NOMO-1 treated with DMSO at 0.1 percent for 48 hours (cell line): ENCODE measurements around the gene PKP3.
"Not testable (repeated sequence)": the region's sequence is repeated elsewhere in the genome, so short reads cannot be mapped to it uniquely, and the experiment has no call there.

Source experiments
- DNase-seq: peaks from one replicate; lab custom pipeline; 2025; ENCODE audit not compliant: unreplicated experiment; lab: John Stamatoyannopoulos, UW

The PKP3 gene

DNA sequence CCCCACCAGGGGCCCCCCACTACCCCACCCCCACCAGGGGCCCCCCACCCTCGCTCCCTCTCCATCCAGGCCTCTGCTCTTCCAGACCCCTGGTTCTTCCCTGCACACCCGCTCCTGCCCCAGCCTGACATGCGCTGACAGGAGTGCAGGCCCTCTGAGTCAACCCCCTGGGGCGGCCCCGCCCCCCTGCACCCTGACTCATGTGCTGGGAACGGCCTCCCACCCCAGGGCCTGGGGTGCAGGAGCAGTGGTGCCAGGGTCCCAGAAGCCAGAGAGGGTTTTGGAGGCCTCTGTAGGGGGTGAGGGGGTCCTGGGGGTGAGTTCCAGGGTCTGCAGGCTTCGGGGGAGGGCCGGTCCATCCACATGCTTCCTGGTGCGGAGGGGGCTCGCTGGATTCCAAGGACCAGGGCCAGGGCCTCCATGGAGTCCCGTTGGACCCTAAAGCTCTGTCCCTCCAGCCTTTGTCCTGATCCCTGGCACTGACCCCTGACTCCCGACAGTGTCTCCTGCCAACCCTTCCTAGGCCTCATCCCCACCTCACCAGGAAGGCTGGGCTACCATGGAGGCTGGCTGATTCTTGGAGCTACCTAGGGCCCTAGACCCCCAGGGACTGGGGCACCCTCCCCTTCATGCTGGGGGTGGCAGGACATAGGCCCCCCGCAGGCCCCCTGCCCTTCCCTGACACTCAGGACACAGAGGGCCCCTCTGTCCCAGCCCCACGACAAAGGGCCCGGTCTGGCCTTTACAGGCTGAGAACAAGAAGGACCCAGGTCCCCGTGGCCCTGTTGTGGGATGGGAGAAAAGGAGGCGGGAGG lies 583 bp upstream of the PKP3 start:
- no peak for DNase-seq

GRCh38 chr11:394858-395655 lies 1.0 kb downstream of the PKP3 start:
- no peak for DNase-seq

DNA sequence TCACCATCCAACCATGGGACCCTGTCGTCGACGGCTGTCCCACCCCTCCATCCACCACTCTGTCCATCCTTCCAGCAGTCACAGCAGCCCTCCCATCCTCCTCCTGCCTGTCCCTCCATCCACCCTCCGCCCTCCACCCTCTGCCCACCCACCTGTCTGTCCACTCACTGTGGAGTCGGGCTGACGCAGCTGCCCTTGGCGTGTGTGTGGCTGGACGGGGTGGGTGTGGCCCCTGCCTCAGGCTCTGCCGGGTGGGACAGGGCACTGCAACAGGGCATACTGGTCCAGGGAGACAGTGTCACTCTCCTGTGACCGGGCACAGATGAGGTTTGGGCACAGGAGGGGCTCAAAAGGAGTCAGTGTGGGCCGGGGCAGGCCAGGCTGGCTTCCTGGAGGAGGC lies 1.9 kb downstream of the PKP3 start:
- DNase-seq = no peak

GRCh38 chr11:396511-396947 lies 2.5 kb downstream of the PKP3 start:
- peak; percentile 19 for DNase-seq

DNA sequence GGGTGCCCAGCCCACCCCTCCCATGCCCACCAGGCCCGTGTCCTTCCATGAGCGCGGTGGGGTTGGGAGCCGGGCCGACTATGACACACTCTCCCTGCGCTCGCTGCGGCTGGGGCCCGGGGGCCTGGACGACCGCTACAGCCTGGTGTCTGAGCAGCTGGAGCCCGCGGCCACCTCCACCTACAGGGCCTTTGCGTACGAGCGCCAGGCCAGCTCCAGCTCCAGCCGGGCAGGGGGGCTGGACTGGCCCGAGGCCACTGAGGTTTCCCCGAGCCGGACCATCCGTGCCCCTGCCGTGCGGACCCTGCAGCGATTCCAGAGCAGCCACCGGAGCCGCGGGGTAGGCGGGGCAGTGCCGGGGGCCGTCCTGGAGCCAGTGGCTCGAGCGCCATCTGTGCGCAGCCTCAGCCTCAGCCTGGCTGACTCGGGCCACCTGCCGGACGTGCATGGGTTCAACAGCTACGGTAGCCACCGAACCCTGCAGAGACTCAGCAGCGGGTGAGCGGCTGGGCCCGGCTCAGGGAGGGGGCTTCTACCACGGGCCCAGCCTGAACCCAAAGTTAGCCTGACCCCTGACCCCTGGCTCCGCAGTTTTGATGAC lies 3.0 kb downstream of the PKP3 start:
- peak; percentile 79 for DNase-seq

GRCh38 chr11:398826-399225 lies 4.8 kb downstream of the PKP3 start:
- DNase-seq = no peak

DNA sequence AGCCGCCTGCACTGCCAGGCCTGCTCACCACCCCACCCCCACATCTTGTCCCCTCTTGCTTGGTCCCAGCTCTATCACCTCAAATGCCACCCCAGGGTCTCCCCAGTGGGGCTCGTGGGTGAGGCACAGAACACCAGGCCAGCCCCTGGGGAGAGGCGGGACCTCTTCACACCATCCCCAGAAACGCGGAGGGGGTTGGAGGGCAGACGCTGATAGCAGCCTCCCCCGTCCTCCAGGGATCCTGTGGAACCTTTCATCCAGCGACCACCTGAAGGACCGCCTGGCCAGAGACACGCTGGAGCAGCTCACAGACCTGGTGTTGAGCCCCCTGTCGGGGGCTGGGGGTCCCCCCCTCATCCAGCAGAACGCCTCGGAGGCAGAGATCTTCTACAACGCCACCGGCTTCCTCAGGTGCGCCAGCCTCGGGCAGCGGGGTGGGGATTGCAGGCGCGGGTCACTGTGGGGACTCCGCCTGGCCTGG lies 5.8 kb downstream of the PKP3 start:
- no peak for DNase-seq

- no peak for DNase-seq
Observed at GRCh38 chr11:400241-400689, 6.3 kb downstream of the PKP3 start.

- not testable (repeated sequence) for DNase-seq
Observed at GRCh38 chr11:401196-401595, 7.2 kb downstream of the PKP3 start.

DNA sequence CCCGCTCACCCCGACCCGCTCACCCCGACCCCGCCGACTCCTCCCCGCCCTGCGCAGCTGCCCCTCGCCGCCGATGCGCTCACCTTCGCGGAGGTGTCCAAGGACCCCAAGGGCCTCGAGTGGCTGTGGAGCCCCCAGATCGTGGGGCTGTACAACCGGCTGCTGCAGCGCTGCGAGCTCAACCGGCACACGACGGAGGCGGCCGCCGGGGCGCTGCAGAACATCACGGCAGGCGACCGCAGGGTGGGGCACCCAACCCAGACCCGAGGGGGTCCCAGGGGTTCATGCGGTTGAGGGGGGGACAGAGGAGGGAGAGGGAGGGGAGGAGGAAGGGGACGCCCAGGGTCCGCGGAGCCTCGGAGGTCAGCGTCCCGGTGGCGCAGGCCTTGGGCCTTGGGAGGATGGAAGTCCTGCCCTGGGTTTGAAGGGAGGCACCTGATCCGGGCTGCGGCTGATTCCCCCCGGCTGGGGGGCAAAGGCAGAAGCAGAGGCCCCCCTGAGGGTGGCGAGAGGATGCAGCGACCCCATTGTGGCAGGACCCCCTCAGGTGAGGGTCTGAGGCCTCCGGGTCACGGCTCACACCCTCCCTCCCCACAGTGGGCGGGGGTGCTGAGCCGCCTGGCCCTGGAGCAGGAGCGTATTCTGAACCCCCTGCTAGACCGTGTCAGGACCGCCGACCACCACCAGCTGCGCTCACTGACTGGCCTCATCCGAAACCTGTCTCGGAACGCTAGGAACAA lies 9.2 kb downstream of the PKP3 start:
- DNase-seq = no peak

DNA sequence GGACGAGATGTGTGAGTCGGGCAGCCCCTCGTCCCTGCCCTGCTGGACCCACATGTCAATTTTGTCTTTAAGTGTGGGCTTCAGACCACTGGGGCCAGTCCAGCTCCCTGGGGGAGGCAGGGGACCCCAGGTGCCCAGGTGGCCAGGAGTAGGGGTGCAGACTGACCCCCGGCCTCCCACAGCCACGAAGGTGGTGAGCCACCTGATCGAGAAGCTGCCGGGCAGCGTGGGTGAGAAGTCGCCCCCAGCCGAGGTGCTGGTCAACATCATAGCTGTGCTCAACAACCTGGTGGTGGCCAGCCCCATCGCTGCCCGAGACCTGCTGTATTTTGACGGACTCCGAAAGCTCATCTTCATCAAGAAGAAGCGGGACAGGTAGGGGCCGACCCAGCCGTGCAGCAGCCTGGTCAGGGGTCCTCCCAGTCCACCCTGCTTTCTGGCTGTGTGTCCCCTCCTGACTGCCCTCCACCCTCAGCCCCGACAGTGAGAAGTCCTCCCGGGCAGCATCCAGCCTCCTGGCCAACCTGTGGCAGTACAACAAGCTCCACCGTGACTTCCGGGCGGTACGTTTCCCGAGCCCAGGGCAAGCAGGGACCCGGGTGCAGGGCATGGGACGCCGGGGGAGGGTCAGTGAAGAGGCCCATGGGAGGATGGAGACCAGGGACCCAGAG lies 9.9 kb downstream of the PKP3 start:
- DNase-seq = no peak

GRCh38 chr11:404551-405264 lies 10.7 kb downstream of the PKP3 start:
- DNase-seq = no peak

DNA sequence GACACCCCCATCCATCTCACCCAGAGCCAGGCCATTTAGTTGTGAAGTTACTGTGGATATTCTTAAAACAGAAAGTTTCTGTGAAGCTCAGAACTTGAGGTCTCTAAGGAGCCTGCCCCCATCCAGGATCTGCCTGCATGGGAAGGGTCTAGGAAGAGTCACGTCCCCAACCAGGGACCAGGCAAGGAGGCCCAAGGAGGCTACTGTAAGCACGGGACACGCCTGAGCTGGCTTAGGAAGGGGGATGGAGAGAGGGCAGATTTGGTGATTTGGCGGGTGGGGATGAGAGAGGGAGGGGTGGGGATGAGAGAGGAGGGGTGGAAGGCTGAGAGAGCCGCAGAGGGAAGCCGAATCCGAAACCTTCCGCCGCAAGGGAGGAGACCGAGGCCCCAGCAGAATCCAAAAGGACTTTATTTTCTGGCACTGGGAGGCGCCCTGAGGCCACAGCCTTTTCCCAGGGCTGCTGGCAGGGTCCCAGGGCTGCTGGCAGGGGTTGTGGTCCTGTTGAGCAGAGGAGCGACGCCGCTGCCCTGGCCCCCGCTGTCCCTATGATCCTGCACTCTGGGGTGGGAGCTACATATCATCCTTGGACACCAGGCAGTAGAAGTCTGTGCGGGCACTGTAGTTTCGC lies 11.4 kb downstream of the PKP3 start:
- DNase-seq = no peak

DNA sequence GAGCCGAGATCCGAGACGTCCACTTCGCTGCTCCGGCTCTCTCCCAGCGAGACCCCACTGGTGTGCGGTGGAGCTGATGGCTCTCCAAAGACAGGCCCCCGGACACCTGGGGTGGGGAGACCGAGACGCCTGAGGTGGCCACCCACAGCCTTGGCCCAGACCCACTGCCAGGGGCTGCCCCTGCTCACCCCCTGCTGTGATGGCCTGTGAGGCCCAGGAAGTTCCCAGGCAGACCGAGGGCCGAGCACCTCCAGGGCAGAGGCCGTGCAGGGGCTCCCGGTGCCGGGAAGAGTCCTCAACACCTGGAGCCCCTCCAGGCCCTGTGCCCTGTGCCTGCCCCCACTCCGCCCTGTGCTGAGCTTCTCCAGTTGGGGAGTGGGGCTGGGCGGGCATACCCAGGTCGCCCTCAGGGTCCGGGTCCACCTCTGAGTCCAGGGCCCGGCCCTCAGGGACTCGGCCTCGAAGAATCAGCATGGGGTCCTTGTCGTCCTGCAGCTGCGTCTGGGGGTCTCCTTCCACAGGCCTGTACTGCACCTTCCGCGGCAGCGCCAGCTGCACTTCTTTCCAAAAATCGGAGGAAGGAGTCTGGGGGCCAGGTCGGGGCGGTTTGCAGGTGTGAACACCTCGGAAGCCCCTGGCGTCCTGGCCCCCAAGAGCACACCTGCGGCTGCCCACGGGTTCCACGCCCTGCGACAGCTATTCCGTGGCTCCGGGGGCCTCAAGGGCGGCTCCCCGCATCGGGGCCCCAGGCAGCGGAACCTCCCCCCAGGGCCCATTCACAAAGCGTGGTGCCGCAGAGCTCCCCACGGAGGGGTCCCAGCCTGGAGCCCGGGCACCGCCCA lies 12.2 kb downstream of the PKP3 start:
- DNase-seq = no peak

DNA sequence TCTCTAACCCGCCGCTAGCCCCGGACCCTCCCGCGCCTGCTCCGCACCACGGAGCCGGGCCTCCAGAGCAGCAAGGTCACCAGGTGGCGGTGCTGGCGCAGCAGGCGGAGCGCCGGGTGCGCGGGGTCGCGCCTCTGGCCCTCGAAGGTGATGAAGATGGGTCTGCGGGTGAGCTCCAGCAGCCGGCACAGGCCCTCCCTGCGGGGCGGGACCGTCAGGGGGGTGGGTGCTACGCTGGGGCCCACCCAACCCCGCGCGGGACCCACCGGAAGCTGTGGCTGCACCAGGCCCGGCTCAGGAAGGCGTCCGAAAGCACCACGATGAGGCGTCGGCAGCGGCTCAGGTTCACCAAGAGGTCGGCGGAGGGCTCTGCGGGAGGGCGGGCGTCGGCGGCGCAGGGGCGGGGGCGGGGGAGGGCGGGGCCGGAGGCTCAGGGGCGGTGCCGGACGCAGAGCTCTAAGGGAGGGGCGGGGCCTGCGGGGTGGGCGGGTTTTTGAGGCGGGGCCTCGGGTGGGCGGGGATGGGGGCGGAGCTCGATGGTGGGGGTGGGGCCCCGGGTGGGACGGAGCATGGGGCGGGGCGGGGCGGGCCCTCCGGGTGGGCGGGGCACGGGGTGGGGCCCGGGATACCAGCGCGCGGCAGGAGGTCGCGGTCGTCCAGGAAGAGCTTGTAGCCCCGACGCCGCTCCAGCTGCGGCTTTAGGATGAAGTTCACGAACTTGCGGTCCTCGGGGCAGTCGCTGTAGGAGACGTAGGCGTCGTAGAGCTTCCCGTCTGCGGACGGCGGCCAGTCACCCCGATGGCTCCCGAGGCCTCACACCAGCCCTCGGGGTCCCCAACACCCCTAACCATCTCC lies 13.0 kb downstream of the PKP3 start:
- DNase-seq = peak; percentile 83

DNA sequence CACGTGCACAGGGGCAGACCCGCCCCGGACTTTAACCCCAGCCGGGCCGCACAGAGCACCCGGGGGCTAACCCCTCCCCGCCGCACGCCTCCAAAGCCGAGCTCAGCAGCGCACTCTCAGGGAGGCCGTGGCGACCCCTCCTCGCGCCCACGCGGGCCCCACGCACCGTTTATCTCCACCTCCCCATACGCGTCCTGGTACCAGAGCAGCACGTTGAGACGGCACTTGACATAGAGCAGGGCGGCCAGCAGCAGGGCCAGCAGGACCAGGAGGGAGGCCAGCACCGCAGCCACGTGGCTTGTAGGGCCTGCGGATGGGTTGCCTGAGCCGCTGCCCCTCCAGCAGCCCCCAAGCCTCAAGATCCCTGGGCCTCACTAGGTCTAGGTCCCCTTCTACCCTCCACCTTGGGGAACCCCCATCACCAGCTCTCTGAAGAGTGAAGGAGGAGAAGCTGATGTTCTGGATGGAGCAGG lies 13.7 kb downstream of the PKP3 start:
- no peak for DNase-seq
